Anterior cingulate cortex (tissue), 58 donors: ENCODE data around the gene TLE3.

Experiments
- DNase-seq, 58 donors: peaks; one replicate each; lab custom pipeline; 2025; lab: John Stamatoyannopoulos, UW

Gene TLE3

DNA sequence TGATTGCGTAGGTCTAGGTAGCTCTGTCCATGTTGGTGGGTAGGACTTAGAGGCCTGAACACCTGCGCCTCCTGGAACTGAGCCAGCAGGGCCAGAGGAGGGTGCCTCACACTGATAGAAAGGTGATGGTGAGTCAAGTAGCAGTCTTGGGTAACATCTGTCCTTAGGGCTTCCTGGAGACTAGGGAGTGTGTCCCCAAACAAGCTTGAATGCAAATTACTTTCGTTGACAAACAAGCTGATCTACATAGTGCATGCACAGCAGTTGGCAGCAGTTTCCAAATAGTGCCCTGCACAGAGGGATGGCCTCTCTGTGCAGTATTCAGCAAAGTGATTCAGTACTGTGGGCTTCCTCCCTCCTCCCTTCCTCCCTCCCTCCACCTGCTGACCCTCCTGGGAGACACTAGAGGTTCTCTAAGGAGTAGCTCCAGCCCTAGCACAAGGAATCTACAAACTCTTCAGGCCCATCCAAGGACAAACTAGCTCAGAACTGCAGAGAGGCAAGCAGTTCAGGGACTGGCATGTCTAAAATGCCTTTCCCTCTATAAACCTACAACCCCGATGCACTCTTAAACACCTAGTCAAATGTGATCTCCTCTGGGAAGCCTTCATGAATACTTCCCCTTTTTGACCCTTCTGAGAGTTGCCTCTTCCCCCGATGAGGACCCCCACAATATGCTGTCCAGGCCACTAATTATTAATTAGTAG is 61.0 kb downstream of the TLE3 start:
- DNase-seq = no peak

DNA sequence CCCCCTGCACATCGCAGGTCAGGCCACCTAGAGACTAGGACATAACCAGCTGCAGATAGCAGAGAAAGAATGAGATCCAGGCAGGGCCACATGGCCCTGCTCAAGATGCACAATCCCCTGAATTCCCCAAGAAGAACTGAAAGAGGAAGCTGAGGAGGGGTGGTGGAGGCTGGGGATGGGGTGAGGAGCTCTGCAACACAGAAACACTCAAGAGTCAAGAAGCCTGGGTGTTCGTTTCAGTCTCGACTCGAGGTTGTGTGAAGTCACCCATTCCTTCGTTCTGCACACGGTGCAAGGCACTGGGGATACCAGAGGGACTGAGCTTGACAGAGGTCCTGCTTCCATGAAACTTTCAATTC is 62.0 kb downstream of the TLE3 start:
- peak in 2 of 58 donors; percentile 3 to 17 for DNase-seq

DNA sequence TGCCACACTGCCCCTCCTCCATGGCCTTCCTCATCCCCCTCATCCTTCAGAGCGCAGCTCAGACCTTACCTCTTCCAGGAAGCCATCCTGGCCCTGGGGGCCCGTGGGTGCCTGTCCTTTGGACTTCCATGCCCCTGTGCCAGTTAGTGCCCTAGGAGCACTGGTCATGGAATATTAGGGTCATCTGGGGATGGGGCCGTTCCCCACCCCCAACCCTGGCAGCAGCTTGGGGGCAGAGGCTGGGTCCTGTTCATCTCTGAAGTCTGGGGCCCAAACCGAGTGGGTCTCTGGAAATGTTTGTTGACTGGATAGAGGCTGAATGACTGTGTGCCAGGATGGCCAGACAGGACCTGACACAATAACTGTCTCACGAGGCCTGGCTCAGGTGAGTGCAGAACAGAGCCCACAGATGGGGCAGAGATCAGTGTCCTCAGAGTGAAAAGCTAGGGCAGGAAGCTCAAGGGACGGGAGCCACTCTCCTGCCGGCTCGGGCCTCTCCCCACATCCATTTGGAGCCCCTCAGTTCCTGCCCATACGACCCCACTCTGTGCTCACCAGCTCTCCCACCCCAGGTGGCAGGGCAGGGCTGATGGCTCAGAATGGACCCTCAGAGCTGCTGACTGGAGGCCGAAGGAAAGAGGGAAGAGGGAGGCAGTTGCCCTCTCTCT is 62.5 kb downstream of the TLE3 start:
- DNase-seq = no peak

DNA sequence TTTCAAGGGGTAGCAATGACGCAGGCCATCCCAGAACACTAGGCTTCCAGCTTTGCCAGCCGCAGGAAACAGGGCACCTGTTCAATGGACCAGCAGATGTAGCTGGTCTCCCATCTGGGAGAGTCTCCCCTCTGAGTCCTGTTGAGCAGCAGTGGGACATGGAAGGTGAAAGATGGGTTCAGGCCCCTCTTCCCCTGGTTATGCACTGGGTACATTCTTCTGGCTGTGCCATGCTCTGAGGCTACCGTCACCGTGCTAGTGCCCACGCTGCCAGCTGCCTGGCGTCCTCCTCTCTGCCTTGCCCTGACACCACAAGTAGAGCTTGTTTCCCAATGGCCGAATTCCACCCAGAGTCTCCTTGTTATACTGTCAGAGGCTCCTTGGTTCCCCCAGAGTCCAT is 63.1 kb downstream of the TLE3 start:
- DNase-seq = no peak

DNA sequence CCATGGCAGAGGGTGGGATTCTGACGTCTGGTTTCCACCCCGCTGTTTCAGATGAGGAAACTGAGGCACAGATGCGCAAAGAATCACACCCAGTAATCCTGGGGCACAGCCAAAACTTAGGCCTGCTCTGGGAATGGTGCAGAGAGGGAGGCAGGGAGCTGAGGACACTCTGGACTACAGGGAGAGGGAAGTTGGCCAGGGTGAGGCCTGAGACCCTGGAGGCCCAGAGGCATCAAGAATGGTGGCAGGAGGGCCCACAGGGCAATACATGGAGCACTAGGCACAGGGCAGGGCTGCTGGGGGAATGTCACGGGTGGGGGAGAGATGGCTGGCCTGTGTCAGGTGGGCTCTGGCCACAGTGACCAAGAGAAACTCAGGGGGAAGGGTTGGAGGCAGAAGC is 63.6 kb downstream of the TLE3 start:
- no peak for DNase-seq

DNA sequence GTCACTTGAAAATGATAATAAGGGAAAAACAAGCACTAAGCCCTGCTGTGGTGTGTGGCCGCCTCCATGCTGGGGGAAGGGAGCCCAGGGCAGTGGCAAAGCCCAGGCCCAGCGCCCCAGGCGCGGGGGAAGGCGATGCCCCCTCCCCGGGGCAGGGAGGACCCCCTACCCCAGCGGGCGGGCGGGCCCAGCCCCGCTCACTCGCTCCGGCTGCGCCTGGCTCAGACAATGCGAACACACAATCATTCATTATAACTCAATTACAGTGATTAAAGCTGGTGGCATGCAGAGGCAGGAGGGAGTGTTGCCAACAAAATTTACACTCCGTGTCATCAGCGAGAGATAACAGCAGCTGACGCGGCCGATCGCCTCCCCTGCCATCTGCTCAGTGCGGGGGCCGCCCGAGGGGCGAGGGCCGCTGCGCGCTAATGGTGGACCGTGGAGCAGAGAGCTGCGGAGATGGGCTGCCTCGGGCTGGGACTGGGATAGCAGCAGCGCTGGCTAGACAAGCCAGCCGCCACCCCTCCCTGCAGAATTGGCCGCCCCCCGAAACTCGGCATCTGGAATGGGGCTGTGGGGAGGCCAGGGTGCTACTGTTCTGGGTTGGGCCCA is 64.1 kb downstream of the TLE3 start:
- peak in 13 of 58 donors; percentile 9 to 50 (median 23) for DNase-seq

DNA sequence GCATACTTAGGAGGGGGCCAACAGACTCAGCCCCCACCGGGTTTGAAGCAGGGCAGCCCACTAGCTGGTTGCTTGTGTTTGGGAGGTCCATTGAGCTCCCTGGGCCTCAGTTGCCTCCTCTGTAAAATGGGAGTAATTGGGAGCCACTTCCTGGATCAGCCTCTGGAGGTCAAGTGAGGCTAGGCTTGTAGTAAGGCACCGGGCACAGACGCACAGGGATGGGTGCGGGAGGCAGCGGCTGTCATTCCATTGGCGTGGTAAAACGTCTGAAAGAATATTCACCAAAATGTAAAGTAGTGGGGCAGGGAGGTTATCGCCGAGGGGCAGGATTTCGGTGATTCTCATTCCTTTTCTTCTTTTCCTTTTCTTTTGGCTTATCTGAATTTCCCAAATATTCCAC is 64.6 kb downstream of the TLE3 start:
- no peak for DNase-seq

DNA sequence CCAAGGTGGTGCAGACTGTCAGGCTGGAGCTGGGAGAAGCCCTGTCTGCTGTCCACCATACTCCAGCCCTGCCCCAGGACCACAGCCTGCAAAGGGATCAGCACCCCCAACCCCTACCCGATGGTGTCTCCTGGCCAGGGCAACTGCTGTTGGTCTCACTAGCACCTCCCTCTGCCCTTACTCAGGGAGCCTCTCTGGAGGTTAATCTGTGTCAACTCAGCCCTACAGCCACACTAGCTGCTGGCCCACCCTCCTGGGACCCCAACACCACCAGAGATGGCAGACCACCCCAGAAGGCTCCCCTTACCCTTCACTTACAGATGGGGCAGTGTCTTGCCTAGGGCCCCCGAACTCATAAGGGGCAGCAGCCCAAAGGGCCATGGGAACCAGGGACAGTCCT is 65.2 kb downstream of the TLE3 start:
- DNase-seq = no peak

DNA sequence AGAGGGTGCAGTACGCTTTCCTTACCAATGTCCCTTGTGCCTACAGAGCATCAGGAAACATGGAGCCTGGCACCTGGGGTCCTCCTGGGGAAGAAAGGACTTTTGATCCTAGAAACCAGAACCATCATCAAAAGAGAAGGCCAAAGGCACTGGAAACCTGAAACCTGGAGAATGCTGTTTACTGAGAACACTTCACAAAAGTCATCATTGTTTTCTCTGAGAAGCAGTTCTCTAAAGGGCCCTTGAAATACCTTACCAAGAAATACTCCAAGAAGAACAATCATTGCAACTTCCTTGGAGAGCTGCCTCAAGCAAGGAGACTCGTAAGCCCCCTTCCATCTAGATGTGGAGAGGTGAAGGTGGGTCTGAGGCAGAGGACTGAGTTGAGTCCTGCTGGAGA is 66.0 kb downstream of the TLE3 start:
- DNase-seq = no peak

DNA sequence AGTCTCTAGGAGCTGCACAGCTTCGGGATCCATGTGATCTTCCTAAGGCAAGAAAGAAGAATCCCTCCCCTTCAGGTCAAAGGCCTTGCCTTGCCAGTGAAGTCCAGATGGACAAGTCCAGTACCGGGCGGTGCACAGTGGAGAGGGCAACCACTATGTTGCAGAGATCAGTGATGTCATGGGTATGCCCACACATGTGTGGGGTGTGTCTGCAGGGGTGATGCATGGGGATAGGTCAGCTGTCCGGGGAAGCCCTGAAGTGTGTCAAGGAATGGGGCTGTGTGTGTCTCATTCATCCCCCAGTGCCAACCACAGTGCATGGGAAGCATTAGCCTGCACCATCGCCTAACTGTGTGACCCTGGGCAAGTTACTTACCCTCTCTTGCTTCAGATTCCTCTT is 66.5 kb downstream of the TLE3 start:
- no peak for DNase-seq

DNA sequence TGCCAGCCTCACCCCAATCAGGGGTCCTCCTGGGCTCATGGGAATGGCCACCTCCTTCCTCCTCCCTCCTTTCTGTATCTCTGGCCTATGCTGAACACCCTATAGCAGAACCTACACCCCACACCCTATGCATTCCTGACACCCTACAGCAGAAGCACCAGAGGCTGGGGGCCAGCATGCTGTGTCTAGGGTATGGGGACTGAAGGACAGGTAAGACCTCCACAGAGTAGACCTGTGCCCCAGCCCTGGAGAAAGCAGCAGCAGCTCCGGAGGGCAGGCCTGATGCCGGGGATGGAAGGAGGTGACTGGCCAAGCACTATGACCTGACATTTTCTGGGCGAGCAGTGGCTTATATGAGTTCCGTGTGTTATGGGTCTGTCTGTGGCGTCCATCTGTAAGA is 66.9 kb downstream of the TLE3 start:
- DNase-seq = no peak

DNA sequence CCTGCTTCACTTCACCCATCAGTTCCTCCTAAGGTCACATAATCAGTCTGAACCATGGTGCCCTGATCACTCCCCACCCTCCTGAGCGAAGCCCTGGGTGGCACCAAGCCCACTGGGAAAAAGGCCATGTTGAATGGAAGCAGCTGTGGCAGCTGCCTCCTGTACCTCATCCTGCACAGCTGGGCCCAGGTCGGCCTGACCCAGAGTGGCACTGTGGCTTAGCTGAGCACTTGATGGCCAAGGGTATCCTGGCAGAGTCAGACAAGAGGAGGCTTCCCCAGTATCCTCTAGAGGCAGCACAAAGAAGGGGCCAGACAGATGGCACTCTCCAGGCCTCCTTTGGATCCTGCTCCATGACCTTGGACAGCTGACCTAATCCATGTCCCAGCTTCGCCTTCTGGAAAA is 68.4 kb downstream of the TLE3 start:
- DNase-seq = no peak

DNA sequence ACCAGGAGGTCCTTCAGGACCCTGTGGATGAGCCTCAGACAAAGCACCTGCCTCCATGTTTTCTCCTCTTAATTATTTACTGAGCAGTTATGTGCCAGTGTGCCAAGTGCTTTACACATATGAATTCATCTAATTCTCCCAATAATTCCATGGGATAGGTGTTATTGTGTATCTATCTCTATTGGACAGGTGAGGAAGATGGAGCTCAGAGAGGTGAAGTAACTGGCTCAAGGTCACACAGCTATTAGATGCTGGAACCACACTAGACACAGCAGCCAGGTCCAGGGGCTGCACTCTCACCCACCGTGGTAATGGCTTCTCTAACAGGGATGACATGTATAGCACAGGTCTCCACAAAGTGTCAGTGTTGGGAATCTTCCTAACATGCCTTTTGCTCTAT is 70.2 kb downstream of the TLE3 start:
- no peak for DNase-seq

DNA sequence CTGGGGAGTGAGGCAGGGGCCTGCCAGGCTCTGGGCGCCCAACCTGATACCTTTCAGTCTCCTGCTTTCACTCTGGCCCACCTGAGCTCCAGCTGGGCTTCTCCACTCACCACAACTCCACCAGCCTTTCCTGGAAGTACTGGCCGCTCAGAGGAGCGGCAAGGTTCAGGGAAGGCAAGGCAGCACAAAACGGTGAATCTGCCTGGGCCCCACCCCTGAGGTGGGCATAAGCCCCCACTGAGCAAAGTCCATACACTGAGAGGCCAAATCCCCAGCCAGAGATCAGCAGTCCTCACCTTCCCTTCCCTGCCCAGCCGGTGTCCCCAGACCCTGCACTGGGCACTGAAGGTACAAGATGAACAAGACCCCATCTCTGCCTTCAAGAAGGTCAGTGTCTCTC is 70.7 kb downstream of the TLE3 start:
- DNase-seq = no peak

DNA sequence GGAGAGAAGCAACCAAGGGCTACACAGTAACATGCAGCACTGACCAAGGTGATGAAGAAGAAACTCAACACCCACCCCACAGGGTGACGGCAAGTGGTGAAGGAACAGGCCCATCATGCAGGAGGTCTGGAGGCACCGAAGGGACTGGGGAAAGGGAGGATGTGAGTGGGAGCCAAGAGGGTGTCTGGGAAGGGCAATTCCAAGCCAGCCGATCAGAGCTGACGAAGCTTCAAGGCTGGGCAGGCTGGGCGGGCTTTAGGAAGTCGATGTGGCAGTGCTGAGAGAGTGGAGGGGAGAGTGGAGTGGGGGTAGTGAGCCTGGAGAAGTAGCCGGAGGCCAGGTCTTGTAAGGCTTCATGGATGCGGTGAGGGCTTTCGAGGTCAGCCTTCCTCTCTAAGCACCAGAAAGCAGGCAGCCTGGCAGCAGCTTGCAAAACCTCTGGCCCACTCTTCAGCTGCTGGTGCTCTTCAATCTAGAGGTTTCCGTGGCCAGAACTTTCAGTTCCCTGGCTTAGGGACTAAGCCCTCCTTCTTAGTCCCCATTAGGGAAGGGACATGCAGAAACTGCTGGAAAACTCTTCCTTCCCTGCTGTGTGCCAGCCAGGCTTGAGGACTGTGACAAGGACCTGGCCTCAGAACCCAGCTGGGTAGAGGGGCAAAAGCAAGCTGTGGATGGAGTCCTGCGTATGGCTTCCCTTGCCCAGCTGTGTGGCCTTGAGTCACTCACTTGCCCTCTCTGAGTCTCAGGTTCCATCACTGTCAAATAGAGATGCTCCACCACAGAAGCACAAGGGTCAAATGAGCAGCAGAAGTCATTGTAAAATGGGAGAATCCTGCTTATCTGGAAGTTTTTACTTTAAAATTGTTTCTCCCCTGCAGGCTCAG is 72.1 kb downstream of the TLE3 start:
- peak in 9 of 58 donors; percentile 5 to 40 (median 20) for DNase-seq

DNA sequence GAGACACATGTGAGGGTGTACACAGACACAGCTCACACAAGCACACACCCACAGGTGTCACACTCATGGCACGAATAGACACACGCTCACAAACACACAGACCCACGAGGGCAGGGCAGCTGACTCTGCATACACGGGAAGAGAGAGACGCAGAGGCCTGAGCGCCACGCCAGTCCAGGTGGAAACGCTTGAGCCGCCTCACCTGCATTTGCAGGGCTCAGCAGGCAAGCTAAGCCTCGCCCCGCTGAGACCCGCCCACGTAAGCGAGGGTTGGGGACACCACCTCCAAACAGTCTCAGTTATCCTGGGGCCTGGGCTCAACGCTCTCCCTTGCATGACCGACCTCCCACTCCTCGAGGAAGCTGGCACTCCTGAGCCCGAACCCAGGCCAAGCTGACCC is 73.2 kb downstream of the TLE3 start:
- DNase-seq = no peak

DNA sequence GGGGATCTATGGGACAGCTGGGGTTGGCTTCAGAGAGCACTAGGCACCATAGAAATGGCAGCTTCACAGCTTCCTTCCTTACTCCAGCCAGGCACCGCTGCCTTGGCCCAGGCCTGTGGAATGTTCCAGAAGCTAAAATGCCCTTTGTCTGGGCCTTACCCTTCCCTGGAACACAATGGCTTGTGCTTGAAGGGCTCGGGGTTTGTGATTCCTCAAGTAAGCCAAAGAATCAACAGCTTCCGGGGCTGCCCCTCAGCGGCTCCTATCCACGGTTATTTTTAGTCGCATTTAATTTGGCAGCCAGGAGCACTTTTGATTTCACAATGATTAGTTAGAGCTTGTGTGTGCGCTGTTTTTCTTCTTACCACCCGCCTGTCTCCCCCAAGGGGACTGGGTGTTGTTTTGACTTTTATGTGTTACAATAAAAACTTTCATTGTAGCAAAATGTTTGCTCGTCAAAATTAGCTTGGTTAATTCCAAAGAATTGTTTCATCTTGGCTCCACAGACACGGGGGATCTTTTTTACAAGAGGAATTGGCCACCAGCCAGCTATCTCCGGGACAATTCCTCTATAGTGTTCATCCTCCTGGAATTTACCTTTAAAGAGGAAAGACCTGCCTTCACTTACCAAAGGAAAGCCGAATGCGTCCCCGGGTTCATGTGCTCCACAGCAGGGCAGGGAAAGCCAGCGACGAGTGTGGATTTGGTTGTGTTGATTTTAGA is 73.8 kb downstream of the TLE3 start:
- peak in 11 of 58 donors; percentile 5 to 54 (median 17) for DNase-seq

DNA sequence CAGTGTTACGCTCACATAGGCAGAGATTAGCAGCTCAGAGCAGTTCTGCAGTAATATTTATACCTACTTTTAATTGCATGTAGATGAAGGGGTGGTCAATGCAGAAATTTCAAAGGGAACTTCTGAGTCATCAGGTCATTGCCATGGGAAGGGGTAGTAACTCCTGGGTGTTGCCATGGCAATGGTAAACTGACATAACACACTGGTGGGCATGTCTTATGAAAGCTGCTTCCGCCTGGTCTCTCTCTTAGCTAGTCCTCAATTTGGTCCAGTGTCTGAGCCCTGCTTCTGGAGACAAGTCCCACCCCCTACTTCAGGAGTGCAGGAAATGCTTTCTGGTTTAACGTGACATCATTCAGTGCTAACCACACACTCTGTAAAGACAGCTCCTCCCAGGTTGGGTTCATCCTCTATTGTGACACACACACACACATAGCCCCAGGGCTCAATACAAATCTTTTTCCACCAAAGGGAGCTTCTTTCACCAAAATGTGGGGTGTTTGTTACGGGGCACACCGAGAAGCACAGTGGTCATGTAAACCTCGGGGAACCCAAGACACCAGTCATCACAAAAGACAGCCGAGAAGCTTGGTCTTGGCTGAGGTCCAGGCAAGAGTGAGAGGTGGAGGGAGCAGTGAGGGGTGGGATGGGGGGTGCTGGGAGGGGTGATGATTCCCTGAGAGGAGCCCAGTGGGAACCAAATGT is 74.5 kb downstream of the TLE3 start:
- peak in 1 of 58 donors; percentile 47 for DNase-seq

DNA sequence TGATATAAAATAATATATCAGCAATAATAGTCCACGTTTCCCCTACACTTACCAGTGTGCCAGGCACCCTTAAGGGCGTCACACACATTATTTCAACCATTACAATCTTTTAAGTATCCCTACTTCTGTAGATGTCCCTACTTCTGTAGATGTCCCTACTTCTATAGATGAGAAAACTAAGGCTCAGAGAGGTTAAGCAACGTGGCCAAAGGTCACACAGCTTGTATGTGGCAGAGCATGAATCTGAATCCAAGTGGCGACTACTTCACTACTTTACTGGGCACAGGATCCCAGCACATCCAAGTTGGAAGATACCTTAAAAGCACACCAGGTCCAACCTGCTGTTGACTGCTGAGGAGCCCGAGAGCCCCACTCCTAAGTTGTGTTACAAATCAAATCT is 77.5 kb downstream of the TLE3 start:
- no peak for DNase-seq
